GM23338 (cell line): ENCODE results near the gene ZCCHC8.

Experiments used
- CREB1 ChIP-seq: fragments of 250-450 bp; sonication (Bioruptor Pico); IDR thresholded peaks from 2 replicates; pipeline ENCODE4 v1.5.0; 2020; ENCODE audit warnings: low read depth, mild to moderate bottlenecking, moderate library complexity
- CTCF ChIP-seq, 2 experiments: fragments of 200-600 bp in 1 of 2; sonication (generic) in 1 of 2; conservative IDR thresholded peaks; 2 replicates each; pipeline versions ENCODE4 v1.5.1 to v1.6.1; 2016 to 2017; ENCODE audit warnings: antibody characterized with exemption in 2 of 2, low read depth in 2 of 2, mild to moderate bottlenecking in 2 of 2, moderate library complexity in 1 of 2
- EZH2 ChIP-seq: fragments of 200-600 bp; sonication (generic); IDR thresholded peaks from one replicate; pipeline ENCODE4 v1.8.0; 2017; ENCODE audit warnings: antibody characterized with exemption, mild to moderate bottlenecking, low read depth; ENCODE audit not compliant: unreplicated experiment
- EZH2phosphoT487 ChIP-seq: fragments of 200-600 bp; sonication (generic); IDR thresholded peaks from one replicate; pipeline ENCODE4 v1.8.1; 2018; ENCODE audit warnings: antibody characterized with exemption; ENCODE audit not compliant: unreplicated experiment
- JUNB ChIP-seq: IDR thresholded peaks from one replicate; pipeline ENCODE4 v1.6.1; 2016; ENCODE audit warnings: antibody characterized with exemption; ENCODE audit not compliant: unreplicated experiment
- POLR2AphosphoS5 ChIP-seq: IDR thresholded peaks from 2 replicates; pipeline ENCODE4 v1.6.1; 2016; ENCODE audit warnings: antibody characterized with exemption, low read depth
- REST ChIP-seq: IDR thresholded peaks from one replicate; pipeline ENCODE4 v1.6.1; 2018; ENCODE audit warnings: antibody characterized with exemption; ENCODE audit not compliant: unreplicated experiment
- ZNF114 ChIP-seq: fragments of 250-450 bp; sonication (Bioruptor Pico); IDR thresholded peaks from 2 replicates; pipeline ENCODE4 v1.5.0; 2020; ENCODE audit warnings: mild to moderate bottlenecking, moderate library complexity

- TF ChIP-seq POLR2AphosphoS5 (no peak), CTCF (conservative IDR thresholded peaks at IDR 0.05; ENCODE audit: low read depth in 2 of 2) (no peak), REST (no peak), EZH2 (no peak), JUNB (no peak), EZH2phosphoT487 (no peak), ZNF114 (CRISPR knock-in tag) (no peak), CREB1 (CRISPR knock-in tag) (no peak)
Observed at GRCh38 chr12:122501489-122501989, 807 bp upstream of the ZCCHC8 start.
